Body of pancreas (tissue), 4 donors: Measurements from ENCODE around the gene HABP2. TPM values are rescaled to one million over a fixed set of nuclear protein-coding genes. Genes with fewer than 3 reads are reported as not detected.

Source experiments
- ATAC-seq: fragments of 150-250 bp; one replicate; pipeline ENCODE4 v1.9.1; 2016
- DNase-seq, 4 donors: peaks; one replicate each; pipeline ENCODE4 v3.0.0-alpha.2; 2019
- H3K27ac ChIP-seq, 4 donors: fragments of 200-600 bp; sonication (generic); 1 replicate in 3 of 4; 2 replicates in 1 of 4; pipeline versions ENCODE4 v1.5.1 to v1.6.1; 2016 to 2019; ENCODE audit warnings: mild to moderate bottlenecking in 1 of 4, mixed read lengths in 1 of 4, moderate library complexity in 1 of 4
- H3K27me3 ChIP-seq, 2 donors: fragments of 200-600 bp; sonication (generic); one replicate each; pipeline ENCODE4 v1.6.0; 2016; ENCODE audit warnings: mild to moderate bottlenecking in 1 of 2
- H3K36me3 ChIP-seq, 2 donors: fragments of 200-600 bp; sonication (generic); replicated peaks in 1 of 2; 2 replicates each; pipeline ENCODE4 v1.5.1; 2016; ENCODE audit warnings: low read depth in 2 of 2; ENCODE audit not compliant: insufficient read depth in 1 of 2
- H3K4me1 ChIP-seq: fragments of 200-600 bp; sonication (generic); one replicate; pipeline ENCODE4 v1.6.0; 2016
- H3K4me3 ChIP-seq, 2 donors: fragments of 200-600 bp; sonication (generic); 1 replicate in 1 of 2; 2 replicates in 1 of 2; pipeline ENCODE4 v1.5.1; 2016 to 2019
- H3K9me3 ChIP-seq, 3 donors: fragments of 200-600 bp; sonication (generic); 1 replicate in 2 of 3; 2 replicates in 1 of 3; pipeline ENCODE4 v1.5.1; 2016
- POLR2A ChIP-seq, 3 donors: fragments of 450-650 bp; IDR thresholded peaks; one replicate each; pipeline ENCODE4 v1.6.1; 2016; ENCODE audit warnings: antibody characterized with exemption in 3 of 3, mild to moderate bottlenecking in 2 of 3
- WGBS, 2 donors: methylation state at CpG; one replicate each; pipeline ENCODE4 v1.1.5; 2017; 5-methylcytosine and 5-hydroxymethylcytosine counted together
- intact Hi-C: fragments of 100-400 bp; cut with DNase I; formaldehyde crosslinking; loops from one replicate; pipeline ENCODE4 v1.15.1; 2023
- total RNA-seq, 2 donors: library from RNA; depleted of rRNA; stranded (reverse); fragments of >200 nt; gene quantifications; one replicate each; pipeline ENCODE4 v1.1.0, GENCODE V29; 2016
- TF ChIP-seq, protein P1 (sequence below), 7 experiments: fragments of 450-650 bp in 4 of 7; fragments of 200-600 bp in 3 of 7; sonication (generic) in 3 of 7; IDR thresholded peaks; one replicate each; pipeline ENCODE4 v1.5.1; 2016 to 2019; ENCODE audit warnings: antibody characterized with exemption in 7 of 7

HABP2 gene
- total RNA-seq, 2 donors from 2014 or later, result 9.2 to 10.6 TPM

DNA sequence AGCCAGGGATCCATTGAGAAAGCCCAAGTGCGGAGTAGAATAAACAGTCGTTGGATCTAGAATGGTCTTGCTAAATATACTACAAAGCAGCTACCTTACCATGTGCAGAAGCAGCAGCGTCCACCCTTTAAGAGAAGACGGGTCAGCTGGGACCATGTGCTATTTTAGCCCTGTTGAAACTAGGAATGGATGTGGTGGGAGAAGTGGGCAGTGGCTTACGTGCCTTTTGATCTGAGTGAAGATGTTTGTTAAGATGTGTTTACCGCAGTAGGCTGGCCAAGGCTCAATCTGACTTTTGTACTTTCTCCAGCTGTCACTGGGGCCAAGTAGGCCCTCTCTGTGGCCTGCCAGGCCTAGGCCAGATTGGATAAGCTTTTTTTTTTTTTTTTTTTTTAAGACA is 9.2 kb downstream of the HABP2 start:
- peak in 1 of 4 donors; percentile 31 for DNase-seq

DNA sequence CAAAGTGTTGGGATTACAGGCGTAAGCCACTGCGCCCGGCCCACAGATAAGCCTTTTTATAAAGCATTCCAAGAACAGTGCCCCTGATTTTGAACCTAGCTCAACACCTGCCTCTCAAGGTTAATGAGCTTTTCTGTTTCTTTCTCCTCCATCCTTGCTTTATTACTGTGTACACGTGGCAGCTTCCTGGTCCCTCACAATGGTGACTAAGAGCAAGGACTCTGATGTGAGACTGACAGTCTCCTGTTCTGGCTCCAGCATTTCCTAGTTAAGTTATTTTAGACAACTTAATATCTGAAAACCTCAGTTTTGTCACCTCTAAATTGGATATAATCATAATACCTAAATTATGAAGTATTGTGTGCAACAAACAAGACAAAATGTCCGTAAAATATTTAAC is 9.9 kb downstream of the HABP2 start:
- DNase-seq, result no peak
- Histone ChIP-seq H3K4me1 (peaks cover 11% of the 10 kb centered on the region), H3K27me3 (no peaks in the 10 kb centered on the region), H3K27ac (peak overlapping the region in 3 of 4 donors; percentile 48 to 64 (median 62)), H3K4me3 (no peak overlapping the region), H3K9me3 (no peaks in the 10 kb centered on the region), H3K36me3 (no peaks in the 10 kb centered on the region)
- no peak for TF ChIP-seq POLR2A (IDR thresholded peaks at IDR 0.05)
- TF ChIP-seq, protein P1, sequence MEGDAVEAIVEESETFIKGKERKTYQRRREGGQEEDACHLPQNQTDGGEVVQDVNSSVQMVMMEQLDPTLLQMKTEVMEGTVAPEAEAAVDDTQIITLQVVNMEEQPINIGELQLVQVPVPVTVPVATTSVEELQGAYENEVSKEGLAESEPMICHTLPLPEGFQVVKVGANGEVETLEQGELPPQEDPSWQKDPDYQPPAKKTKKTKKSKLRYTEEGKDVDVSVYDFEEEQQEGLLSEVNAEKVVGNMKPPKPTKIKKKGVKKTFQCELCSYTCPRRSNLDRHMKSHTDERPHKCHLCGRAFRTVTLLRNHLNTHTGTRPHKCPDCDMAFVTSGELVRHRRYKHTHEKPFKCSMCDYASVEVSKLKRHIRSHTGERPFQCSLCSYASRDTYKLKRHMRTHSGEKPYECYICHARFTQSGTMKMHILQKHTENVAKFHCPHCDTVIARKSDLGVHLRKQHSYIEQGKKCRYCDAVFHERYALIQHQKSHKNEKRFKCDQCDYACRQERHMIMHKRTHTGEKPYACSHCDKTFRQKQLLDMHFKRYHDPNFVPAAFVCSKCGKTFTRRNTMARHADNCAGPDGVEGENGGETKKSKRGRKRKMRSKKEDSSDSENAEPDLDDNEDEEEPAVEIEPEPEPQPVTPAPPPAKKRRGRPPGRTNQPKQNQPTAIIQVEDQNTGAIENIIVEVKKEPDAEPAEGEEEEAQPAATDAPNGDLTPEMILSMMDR (IDR thresholded peaks at IDR 0.05), result no peak
- WGBS, 2 donors, result 75 to 80% methylated on average over 5 of the region's 5 CpGs
- ATAC-seq, result no peak
- intact Hi-C loops, result no loop called here

More for the DNA sequence above, 9.2 kb downstream of the HABP2 start:
- Histone ChIP-seq H3K36me3 (no peaks in the 10 kb centered on the region), H3K9me3 (no peaks in the 10 kb centered on the region), H3K4me3 (no peak overlapping the region), H3K27me3 (no peaks in the 10 kb centered on the region), H3K4me1 (peaks cover 11% of the 10 kb centered on the region), H3K27ac (no peak overlapping the region)
- TF ChIP-seq POLR2A (IDR thresholded peaks at IDR 0.05), result no peak
- no peak for ATAC-seq
- 79 to 86% methylated on average over 6 of the region's 6 CpGs for WGBS, 2 donors
- intact Hi-C loops, result no loop called here

DNA sequence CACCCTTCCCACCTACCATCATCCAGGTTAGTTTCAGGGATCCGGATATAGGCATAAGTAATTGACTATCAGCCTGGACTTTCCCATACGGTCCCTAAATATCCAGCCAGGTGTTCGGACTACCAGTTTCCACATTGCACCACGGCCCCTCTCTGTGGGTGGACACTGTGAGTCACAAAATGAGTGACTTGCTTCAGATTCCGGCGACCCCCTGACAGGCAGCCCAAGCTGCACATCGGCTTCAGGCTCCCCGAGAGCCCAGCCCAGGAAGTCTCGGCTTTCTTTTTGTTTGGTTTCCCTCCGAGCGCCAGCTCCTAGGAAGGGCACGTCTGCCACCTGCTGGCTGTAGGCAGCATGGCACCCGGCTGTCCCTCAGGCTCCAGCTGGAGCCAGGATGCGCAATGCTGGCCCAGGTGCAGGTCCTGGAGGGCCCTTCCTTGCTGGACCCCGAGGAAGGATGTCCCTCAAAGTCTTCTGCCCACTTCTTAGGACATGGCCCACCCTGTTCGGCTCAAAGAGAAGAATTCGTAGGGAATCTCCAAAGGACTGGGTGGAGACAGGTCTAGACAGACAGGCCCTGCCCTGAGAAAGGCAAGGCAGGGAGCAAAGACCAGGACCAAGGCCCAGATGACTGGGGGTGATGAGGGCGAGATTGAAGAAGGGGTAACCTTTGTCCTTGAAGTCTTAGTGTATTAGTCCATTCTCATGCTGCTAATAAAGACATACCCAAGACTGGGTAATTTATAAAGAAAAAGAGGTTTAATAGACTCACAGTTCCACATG is 10.6 kb downstream of the HABP2 start:
- peak; percentile 97 for ATAC-seq
- intact Hi-C loops, result no loop called here
- H3K4me1 ChIP-seq, result peaks cover 11% of the 10 kb centered on the region
- H3K4me3 ChIP-seq, result peak overlapping the region in 1 of 2 donors; percentile 38
- H3K27ac ChIP-seq, result peak overlapping the region in 3 of 4 donors; percentile 48 to 64 (median 62)
- DNase-seq, result peak; percentile 84 to 90 (median 87)
- H3K27me3 ChIP-seq, result no peaks in the 10 kb centered on the region
- no peaks in the 10 kb centered on the region for H3K9me3 ChIP-seq
- TF ChIP-seq, protein P1 (IDR thresholded peaks at IDR 0.05), result peak; percentile 96 to 98 (median 98)
- peak in 2 of 3 donors; percentile 25 to 49 for TF ChIP-seq POLR2A (IDR thresholded peaks at IDR 0.05)
- 3 to 4% methylated on average over 14 to 18 of the region's 18 CpGs for WGBS, 2 donors
- no peaks in the 10 kb centered on the region for H3K36me3 ChIP-seq

DNA sequence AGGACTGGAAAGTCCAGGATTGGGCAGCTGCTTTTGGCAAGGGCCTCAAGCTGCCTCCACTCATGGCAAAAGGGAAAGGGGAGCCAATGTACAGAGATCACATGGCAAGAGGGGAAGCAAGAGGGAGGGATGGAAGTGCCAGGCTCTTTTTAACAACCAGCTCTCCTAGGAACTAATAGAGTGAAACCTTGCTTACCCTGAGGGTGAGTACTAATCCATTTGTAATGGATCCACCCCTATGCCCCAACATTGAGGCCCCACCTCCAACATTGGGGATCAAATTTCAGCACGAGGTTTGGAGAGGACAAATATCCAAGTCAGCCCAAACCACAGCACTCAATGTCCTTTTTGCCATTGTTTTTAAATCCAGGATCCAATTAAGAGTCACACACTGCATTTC is 12.5 kb downstream of the HABP2 start:
- Histone ChIP-seq H3K27me3 (no peaks in the 10 kb centered on the region), H3K4me1 (peaks cover 11% of the 10 kb centered on the region), H3K4me3 (no peak overlapping the region), H3K9me3 (no peaks in the 10 kb centered on the region), H3K36me3 (no peaks in the 10 kb centered on the region), H3K27ac (no peak overlapping the region)
- TF ChIP-seq, protein P1 (IDR thresholded peaks at IDR 0.05), result no peak
- TF ChIP-seq POLR2A (IDR thresholded peaks at IDR 0.05), result no peak
- intact Hi-C loops, result no loop called here
- ATAC-seq (no peak), DNase-seq (no peak)
- WGBS, 2 donors, result 0 to 27% methylated on average over 1 of the region's 1 CpG

DNA sequence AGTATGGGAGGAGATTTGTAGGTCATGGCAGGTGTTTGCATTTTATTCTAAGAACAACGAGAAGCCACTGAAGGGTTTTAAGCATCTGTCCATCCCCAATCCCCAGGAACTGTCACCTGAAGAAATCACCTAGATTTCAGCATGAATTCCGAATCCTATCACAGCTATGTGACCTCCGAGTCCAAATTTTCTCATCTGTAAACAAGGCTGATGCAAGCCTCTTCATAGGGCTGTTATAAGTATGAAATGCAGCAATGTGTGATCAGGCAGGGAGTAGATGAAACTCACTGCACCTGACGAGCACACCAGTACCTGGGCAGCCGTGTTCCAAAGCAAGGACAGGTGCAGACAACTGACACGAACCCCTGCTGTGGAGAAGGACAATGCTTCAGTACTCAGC is 14.0 kb downstream of the HABP2 start:
- Histone ChIP-seq H3K27me3 (no peaks in the 10 kb centered on the region), H3K4me1 (peaks cover 11% of the 10 kb centered on the region), H3K4me3 (no peak overlapping the region), H3K27ac (no peak overlapping the region), H3K36me3 (no peaks in the 10 kb centered on the region), H3K9me3 (no peaks in the 10 kb centered on the region)
- ATAC-seq (no peak), DNase-seq (no peak)
- WGBS, 2 donors, result 60 to 75% methylated on average over 6 of the region's 6 CpGs
- TF ChIP-seq, protein P1 (IDR thresholded peaks at IDR 0.05), result no peak
- TF ChIP-seq POLR2A (IDR thresholded peaks at IDR 0.05), result no peak
- intact Hi-C loops, result no loop called here
